GM23338 (cell line): Measurements from ENCODE around the gene HOXA1. TPM values are rescaled to one million over a fixed set of nuclear protein-coding genes. Genes with fewer than 3 reads are reported as not detected.

ENCODE experiments used
- ATAC-seq: fragments of 200-7000 bp; cut with Tn5 transposase; 3 replicates; pipeline ENCODE4 v1.9.1; 2020
- DNase-seq: peaks from one replicate; pipeline ENCODE4 v3.0.0-alpha.2; 2015; ENCODE audit warnings: low spot score
- H2AFZ ChIP-seq: fragments of 200-600 bp; sonication (generic); 2 replicates; pipeline ENCODE4 v1.8.0; 2016; ENCODE audit warnings: antibody characterized with exemption, mild to moderate bottlenecking, moderate library complexity
- H3F3A ChIP-seq: fragments of 200-600 bp; sonication (generic); replicated peaks from 2 replicates; pipeline ENCODE4 v1.8.0; 2017; ENCODE audit warnings: antibody characterized with exemption, mixed run types, low read depth
- H3K27ac ChIP-seq: fragments of 200-600 bp; sonication (generic); 2 replicates; pipeline ENCODE4 v1.6.1; 2016; ENCODE audit warnings: low read depth
- H3K27me3 ChIP-seq: fragments of 200-600 bp; sonication (generic); 2 replicates; pipeline ENCODE4 v1.8.0; 2016; ENCODE audit warnings: mild to moderate bottlenecking, mixed run types, moderate library complexity; ENCODE audit not compliant: insufficient read depth
- H3K36me3 ChIP-seq: fragments of 200-600 bp; sonication (generic); 2 replicates; pipeline ENCODE4 v1.8.0; 2016; ENCODE audit warnings: mild to moderate bottlenecking; ENCODE audit not compliant: insufficient read depth
- H3K4me1 ChIP-seq: fragments of 200-600 bp; sonication (generic); 2 replicates; pipeline ENCODE4 v1.8.0; 2016; ENCODE audit warnings: mild to moderate bottlenecking, moderate library complexity; ENCODE audit not compliant: insufficient read depth
- H3K4me2 ChIP-seq: fragments of 200-600 bp; sonication (generic); 2 replicates; pipeline ENCODE4 v1.7.1; 2017; ENCODE audit warnings: mixed run types
- H3K4me3 ChIP-seq: fragments of 200-600 bp; sonication (generic); 2 replicates; pipeline ENCODE4 v1.6.1; 2016; ENCODE audit warnings: mixed run types
- H3K79me2 ChIP-seq: fragments of 200-600 bp; sonication (generic); replicated peaks from 2 replicates; pipeline ENCODE4 v1.8.0; 2017; ENCODE audit warnings: mild to moderate bottlenecking; ENCODE audit not compliant: insufficient read depth
- H3K9me2 ChIP-seq: fragments of 200-600 bp; sonication (generic); 2 replicates; pipeline ENCODE4 v1.8.0; 2017; ENCODE audit not compliant: insufficient read depth
- H4K20me1 ChIP-seq: fragments of 200-600 bp; sonication (generic); replicated peaks from 2 replicates; pipeline ENCODE4 v1.8.0; 2017; ENCODE audit warnings: mild to moderate bottlenecking; ENCODE audit not compliant: insufficient read depth
- H3K27ac Mint-ChIP-seq: 2 replicates; pipeline ENCODE4 v1.8.0; 2020; ENCODE audit warnings: inconsistent platforms, mild to moderate bottlenecking, moderate library complexity, mixed read lengths
- H3K27me3 Mint-ChIP-seq: 3 replicates; pipeline ENCODE4 v1.8.0; 2022; ENCODE audit warnings: low read depth, mild to moderate bottlenecking, moderate library complexity, mixed read lengths, inconsistent platforms; ENCODE audit not compliant: insufficient read depth, poor library complexity
- H3K36me3 Mint-ChIP-seq: 3 replicates; pipeline ENCODE4 v1.8.0; 2021; ENCODE audit warnings: low read depth, mild to moderate bottlenecking, inconsistent platforms, moderate library complexity, mixed read lengths
- H3K4me1 Mint-ChIP-seq: 3 replicates; pipeline ENCODE4 v1.8.0; 2020; ENCODE audit warnings: mild to moderate bottlenecking, inconsistent platforms, mixed read lengths
- H3K4me3 Mint-ChIP-seq: 3 replicates; pipeline ENCODE4 v1.8.0; 2021; ENCODE audit warnings: moderate library complexity, mild to moderate bottlenecking, inconsistent platforms, mixed read lengths
- H3K9me3 Mint-ChIP-seq: 3 replicates; pipeline ENCODE4 v1.8.0; 2020; ENCODE audit warnings: moderate library complexity, mild to moderate bottlenecking, inconsistent platforms, mixed read lengths
- CREB1 ChIP-seq: fragments of 250-450 bp; sonication (Bioruptor Pico); IDR thresholded peaks from 2 replicates; pipeline ENCODE4 v1.5.0; 2020; ENCODE audit warnings: low read depth, mild to moderate bottlenecking, moderate library complexity
- CTCF ChIP-seq, 2 experiments: fragments of 200-600 bp in 1 of 2; sonication (generic) in 1 of 2; conservative IDR thresholded peaks; 2 replicates each; pipeline versions ENCODE4 v1.5.1 to v1.6.1; 2016 to 2017; ENCODE audit warnings: antibody characterized with exemption in 2 of 2, low read depth in 2 of 2, mild to moderate bottlenecking in 2 of 2, moderate library complexity in 1 of 2
- EZH2 ChIP-seq: fragments of 200-600 bp; sonication (generic); IDR thresholded peaks from one replicate; pipeline ENCODE4 v1.8.0; 2017; ENCODE audit warnings: antibody characterized with exemption, mild to moderate bottlenecking, low read depth; ENCODE audit not compliant: unreplicated experiment
- EZH2phosphoT487 ChIP-seq: fragments of 200-600 bp; sonication (generic); IDR thresholded peaks from one replicate; pipeline ENCODE4 v1.8.1; 2018; ENCODE audit warnings: antibody characterized with exemption; ENCODE audit not compliant: unreplicated experiment
- JUNB ChIP-seq: IDR thresholded peaks from one replicate; pipeline ENCODE4 v1.6.1; 2016; ENCODE audit warnings: antibody characterized with exemption; ENCODE audit not compliant: unreplicated experiment
- POLR2AphosphoS5 ChIP-seq: IDR thresholded peaks from 2 replicates; pipeline ENCODE4 v1.6.1; 2016; ENCODE audit warnings: antibody characterized with exemption, low read depth
- STAT1 ChIP-seq: IDR thresholded peaks from one replicate; pipeline ENCODE4 v1.6.1; 2016; ENCODE audit warnings: antibody characterized with exemption; ENCODE audit not compliant: unreplicated experiment
- ZNF114 ChIP-seq: fragments of 250-450 bp; sonication (Bioruptor Pico); IDR thresholded peaks from 2 replicates; pipeline ENCODE4 v1.5.0; 2020; ENCODE audit warnings: mild to moderate bottlenecking, moderate library complexity
- polyA plus RNA-seq: library from polyadenylated mRNA; unstranded; fragments of >200 nt; fragmentation: Nextera tagmentation; extraction: Ambion mirVana; gene quantifications from 2 replicates; pipeline ENCODE4 v1.2.1, GENCODE V29; 2016
- total RNA-seq: library from RNA; depleted of rRNA; stranded (reverse); fragments of >200 nt; shearing (Covaris generic); gene quantifications from 2 replicates; pipeline ENCODE4 v1.2.3, GENCODE V29; 2014
- TF ChIP-seq, protein P1 (sequence below): IDR thresholded peaks from one replicate; pipeline ENCODE4 v1.6.1; 2018; ENCODE audit warnings: antibody characterized with exemption; ENCODE audit not compliant: unreplicated experiment

The HOXA1 gene
- total and polyA plus RNA-seq, 2 experiments from 2014 or later: not detected

DNA sequence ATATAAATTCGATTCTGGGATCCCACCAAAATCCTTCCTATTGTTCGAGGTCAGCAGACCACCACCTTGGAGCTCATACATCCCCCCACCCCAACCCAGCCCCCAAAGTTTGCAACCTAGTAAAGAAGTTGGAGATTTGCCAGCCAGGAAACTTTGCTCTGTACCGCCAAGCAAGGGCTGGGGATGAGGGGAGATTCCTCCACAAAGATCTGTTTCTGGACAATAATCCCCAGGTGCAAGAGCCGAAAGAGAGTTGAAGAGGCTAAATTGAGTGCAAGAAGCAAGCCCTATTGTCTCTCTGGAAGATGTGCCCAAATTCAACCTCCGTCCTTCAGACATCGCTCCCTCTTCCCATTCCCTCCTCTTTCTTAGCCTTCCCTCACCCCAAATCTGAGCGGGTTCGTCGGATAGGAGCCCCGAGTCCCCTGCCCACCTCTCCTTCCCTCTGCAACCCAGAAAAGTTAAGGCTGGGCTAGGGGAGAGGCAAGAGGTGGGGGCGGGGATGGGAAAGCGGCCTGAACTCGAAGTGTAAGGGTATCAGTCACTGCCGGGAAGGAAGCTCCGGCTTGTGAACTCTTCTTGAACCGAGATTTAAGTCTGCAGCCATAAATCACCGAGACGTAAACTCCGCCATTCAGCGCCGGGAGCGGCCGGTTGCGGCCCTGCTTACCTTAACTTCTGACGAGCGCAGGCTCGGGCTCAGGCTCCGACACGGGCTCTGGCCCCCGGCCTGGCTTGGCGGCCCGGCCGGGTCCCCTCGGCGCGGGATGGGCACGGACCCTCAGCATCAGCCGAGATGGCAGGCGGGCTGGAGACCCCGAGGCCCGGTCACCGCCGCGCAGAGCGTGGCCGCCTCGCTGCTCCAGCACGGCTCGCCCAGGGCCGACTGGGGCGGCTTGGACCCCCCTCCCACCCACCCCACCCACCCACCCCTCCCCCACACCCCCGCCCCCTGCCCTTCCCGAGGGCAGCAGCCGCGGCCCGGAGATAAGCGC, 17.5 kb upstream of the HOXA1 start:
- Histone ChIP-seq H3K79me2 (no peaks in the 10 kb centered on the region), H2AFZ (no peak overlapping the region), H3F3A (peaks cover 49% of the 10 kb centered on the region), H3K27ac (no peak overlapping the region), H4K20me1 (peaks cover 71% of the 10 kb centered on the region), H3K36me3 (no peaks in the 10 kb centered on the region), H3K27me3 (peaks cover 97% of the 10 kb centered on the region), H3K9me2 (no peaks in the 10 kb centered on the region), H3K4me2 (peak overlapping the region; percentile 76), H3K4me1 (peaks cover 32% of the 10 kb centered on the region), H3K4me3 (peak overlapping the region; percentile 48)
- Mint-ChIP-seq H3K27me3 (peaks cover 95% of the 10 kb centered on the region), H3K4me1 (peaks cover 18% of the 10 kb centered on the region), H3K4me3 (peak overlapping the region; percentile 59), H3K9me3 (peaks cover 12% of the 10 kb centered on the region; the same call in 2 of the 3 replicates), H3K27ac (no peak overlapping the region), H3K36me3 (no peaks in the 10 kb centered on the region)
- ATAC-seq (peak; percentile 18), DNase-seq (peak; percentile 84)
- no peak for TF ChIP-seq POLR2AphosphoS5
- no peak for TF ChIP-seq CTCF (conservative IDR thresholded peaks at IDR 0.05; ENCODE audit: low read depth in 2 of 2)
- TF ChIP-seq JUNB: no peak
- no peak for TF ChIP-seq ZNF114
- peak; percentile 99 for TF ChIP-seq EZH2
- TF ChIP-seq CREB1 (CRISPR knock-in tag): no peak
- TF ChIP-seq STAT1: no peak
- TF ChIP-seq EZH2phosphoT487: peak; percentile 98

- Histone ChIP-seq H3K9me2 (no peaks in the 10 kb centered on the region), H3K4me2 (no peak overlapping the region), H3K79me2 (no peaks in the 10 kb centered on the region), H4K20me1 (peaks cover 74% of the 10 kb centered on the region), H3K36me3 (no peaks in the 10 kb centered on the region), H3F3A (peaks cover 49% of the 10 kb centered on the region), H3K4me1 (peaks cover 29% of the 10 kb centered on the region), H2AFZ (no peak overlapping the region), H3K27ac (no peak overlapping the region), H3K27me3 (peaks cover 97% of the 10 kb centered on the region), H3K4me3 (no peak overlapping the region)
- no peak overlapping the region for H3K27ac Mint-ChIP-seq
- H3K4me3 Mint-ChIP-seq: no peak overlapping the region
- DNase-seq (no peak), ATAC-seq (no peak)
- peaks cover 14% of the 10 kb centered on the region for H3K9me3 Mint-ChIP-seq
- peaks cover 95% of the 10 kb centered on the region for H3K27me3 Mint-ChIP-seq
- TF ChIP-seq POLR2AphosphoS5 (no peak), EZH2phosphoT487 (no peak), EZH2 (peak; percentile 52)
- TF ChIP-seq, protein P1, sequence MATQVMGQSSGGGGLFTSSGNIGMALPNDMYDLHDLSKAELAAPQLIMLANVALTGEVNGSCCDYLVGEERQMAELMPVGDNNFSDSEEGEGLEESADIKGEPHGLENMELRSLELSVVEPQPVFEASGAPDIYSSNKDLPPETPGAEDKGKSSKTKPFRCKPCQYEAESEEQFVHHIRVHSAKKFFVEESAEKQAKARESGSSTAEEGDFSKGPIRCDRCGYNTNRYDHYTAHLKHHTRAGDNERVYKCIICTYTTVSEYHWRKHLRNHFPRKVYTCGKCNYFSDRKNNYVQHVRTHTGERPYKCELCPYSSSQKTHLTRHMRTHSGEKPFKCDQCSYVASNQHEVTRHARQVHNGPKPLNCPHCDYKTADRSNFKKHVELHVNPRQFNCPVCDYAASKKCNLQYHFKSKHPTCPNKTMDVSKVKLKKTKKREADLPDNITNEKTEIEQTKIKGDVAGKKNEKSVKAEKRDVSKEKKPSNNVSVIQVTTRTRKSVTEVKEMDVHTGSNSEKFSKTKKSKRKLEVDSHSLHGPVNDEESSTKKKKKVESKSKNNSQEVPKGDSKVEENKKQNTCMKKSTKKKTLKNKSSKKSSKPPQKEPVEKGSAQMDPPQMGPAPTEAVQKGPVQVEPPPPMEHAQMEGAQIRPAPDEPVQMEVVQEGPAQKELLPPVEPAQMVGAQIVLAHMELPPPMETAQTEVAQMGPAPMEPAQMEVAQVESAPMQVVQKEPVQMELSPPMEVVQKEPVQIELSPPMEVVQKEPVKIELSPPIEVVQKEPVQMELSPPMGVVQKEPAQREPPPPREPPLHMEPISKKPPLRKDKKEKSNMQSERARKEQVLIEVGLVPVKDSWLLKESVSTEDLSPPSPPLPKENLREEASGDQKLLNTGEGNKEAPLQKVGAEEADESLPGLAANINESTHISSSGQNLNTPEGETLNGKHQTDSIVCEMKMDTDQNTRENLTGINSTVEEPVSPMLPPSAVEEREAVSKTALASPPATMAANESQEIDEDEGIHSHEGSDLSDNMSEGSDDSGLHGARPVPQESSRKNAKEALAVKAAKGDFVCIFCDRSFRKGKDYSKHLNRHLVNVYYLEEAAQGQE: no peak
- H3K36me3 Mint-ChIP-seq: no peaks in the 10 kb centered on the region; the same call in 2 of the 3 replicates
- peaks cover 21% of the 10 kb centered on the region for H3K4me1 Mint-ChIP-seq
Measured at GRCh38 chr7:27112361-27112760, 16.6 kb upstream of the HOXA1 start.
